Measurements from ENCODE around the gene PRR7. TPM values are rescaled to one million over a fixed set of nuclear protein-coding genes. Genes with fewer than 3 reads are reported as not detected.
"Not testable (repeated sequence)": the region's sequence is repeated elsewhere in the genome, so short reads cannot be mapped to it uniquely, and the experiment has no call there.

PRR7 gene
- total RNA-seq, 1 donor: 8.8 TPM

GRCh38 chr5:177412603-177413233 is 33.9 kb upstream of the PRR7 start:
- TF ChIP-seq CTCF (IDR thresholded peaks at IDR 0.05; ENCODE audit: insufficient read depth, low read length): no peak
- no peak for DNase-seq (ENCODE audit: low read depth)
- H3K4me3 ChIP-seq (ENCODE audit: low read depth, low read length): no peak overlapping the region

- no peak for DNase-seq (ENCODE audit: low read depth)
- no peak for TF ChIP-seq CTCF (IDR thresholded peaks at IDR 0.05; ENCODE audit: insufficient read depth, low read length)
- H3K4me3 ChIP-seq (ENCODE audit: low read depth, low read length): no peak overlapping the region
Measured at GRCh38 chr5:177414481-177414880, 32.1 kb upstream of the PRR7 start.

GRCh38 chr5:177417081-177417480 is 29.5 kb upstream of the PRR7 start:
- not testable (repeated sequence) for H3K4me3 ChIP-seq (ENCODE audit: low read depth, low read length); DNase-seq (ENCODE audit: low read depth)

GRCh38 chr5:177419046-177419445 is 27.6 kb upstream of the PRR7 start:
- H3K4me3 ChIP-seq (ENCODE audit: low read depth, low read length): no peak overlapping the region
- TF ChIP-seq CTCF (IDR thresholded peaks at IDR 0.05; ENCODE audit: insufficient read depth, low read length): no peak
- peak; percentile 85 for DNase-seq (ENCODE audit: low read depth)

- H3K4me3 ChIP-seq (ENCODE audit: low read depth, low read length); DNase-seq (ENCODE audit: low read depth): not testable (repeated sequence)
Measured at GRCh38 chr5:177420472-177420871, 26.1 kb upstream of the PRR7 start.

GRCh38 chr5:177421062-177421798 is 25.4 kb upstream of the PRR7 start:
- no peak for DNase-seq (ENCODE audit: low read depth)
- H3K4me3 ChIP-seq (ENCODE audit: low read depth, low read length): no peak overlapping the region
- TF ChIP-seq CTCF (IDR thresholded peaks at IDR 0.05; ENCODE audit: insufficient read depth, low read length): no peak

- H3K4me3 ChIP-seq (ENCODE audit: low read depth, low read length): no peak overlapping the region
- DNase-seq (ENCODE audit: low read depth): no peak
- TF ChIP-seq CTCF (IDR thresholded peaks at IDR 0.05; ENCODE audit: insufficient read depth, low read length): no peak
Measured at GRCh38 chr5:177423671-177424070, 22.9 kb upstream of the PRR7 start.
